WERI-Rb-1 (cell line): ENCODE results near the gene CENPP.

ENCODE experiments used
- DNase-seq: peaks from one replicate; pipeline ENCODE4 v3.0.0-alpha.2; 2020
- H3K27ac ChIP-seq: fragments of 250-450 bp; sonication (Bioruptor Pico); 2 replicates; pipeline ENCODE4 v1.5.1; 2020; ENCODE audit warnings: mild to moderate bottlenecking, moderate library complexity
- H3K27me3 ChIP-seq: fragments of 250-450 bp; sonication (Bioruptor Pico); 2 replicates; pipeline ENCODE4 v1.5.1; 2021; ENCODE audit warnings: mild to moderate bottlenecking, low read depth, moderate library complexity; ENCODE audit not compliant: insufficient read depth, severe bottlenecking
- H3K36me3 ChIP-seq: fragments of 250-450 bp; sonication (Bioruptor Pico); 2 replicates; pipeline ENCODE4 v1.5.1; 2020; ENCODE audit warnings: mild to moderate bottlenecking, moderate library complexity
- H3K4me3 ChIP-seq: 2 replicates; pipeline ENCODE4 v1.5.1; 2011; ENCODE audit warnings: low read depth, mild to moderate bottlenecking, control low read depth, low read length
- H3K9me3 ChIP-seq: fragments of 250-450 bp; sonication (Bioruptor Pico); 2 replicates; pipeline ENCODE4 v1.5.1; 2021; ENCODE audit warnings: mild to moderate bottlenecking, moderate library complexity; ENCODE audit not compliant: severe bottlenecking
- CTCF ChIP-seq: IDR thresholded peaks from 2 replicates; pipeline ENCODE4 v1.5.1; 2011; ENCODE audit warnings: low read depth, mild to moderate bottlenecking, control low read depth, inconsistent platforms, low read length

Gene CENPP

GRCh38 chr9:92632641-92633040 is 306.9 kb downstream of the CENPP start:
- H3K36me3 ChIP-seq: peaks cover 41% of the 10 kb centered on the region

GRCh38 chr9:92633614-92634278 is 308.0 kb downstream of the CENPP start:
- Histone ChIP-seq H3K4me3 (no peak overlapping the region), H3K9me3 (no peaks in the 10 kb centered on the region), H3K36me3 (peaks cover 45% of the 10 kb centered on the region), H3K27me3 (no peaks in the 10 kb centered on the region), H3K27ac (no peak overlapping the region)
- no peak for TF ChIP-seq CTCF
- no peak for DNase-seq

More at GRCh38 chr9:92632641-92633040, 306.9 kb downstream of the CENPP start:
- TF ChIP-seq CTCF: no peak
- no peaks in the 10 kb centered on the region for H3K27me3 ChIP-seq
- H3K9me3 ChIP-seq: no peaks in the 10 kb centered on the region
- no peak overlapping the region for H3K27ac ChIP-seq
- H3K4me3 ChIP-seq: no peak overlapping the region
- DNase-seq: no peak

- H3K9me3 ChIP-seq: no peaks in the 10 kb centered on the region
- peak; percentile 77 for DNase-seq
- no peak overlapping the region for H3K4me3 ChIP-seq
- TF ChIP-seq CTCF: peak; percentile 99
- peaks cover 52% of the 10 kb centered on the region for H3K36me3 ChIP-seq
- H3K27me3 ChIP-seq: no peaks in the 10 kb centered on the region
- no peak overlapping the region for H3K27ac ChIP-seq
Measured at GRCh38 chr9:92634712-92635605, 309.2 kb downstream of the CENPP start.

GRCh38 chr9:92635760-92636159 is 310.0 kb downstream of the CENPP start:
- Histone ChIP-seq H3K27ac (no peak overlapping the region), H3K4me3 (no peak overlapping the region), H3K27me3 (no peaks in the 10 kb centered on the region), H3K36me3 (peaks cover 55% of the 10 kb centered on the region), H3K9me3 (no peaks in the 10 kb centered on the region)
- no peak for TF ChIP-seq CTCF
- no peak for DNase-seq

GRCh38 chr9:92636627-92637026 is 310.9 kb downstream of the CENPP start:
- TF ChIP-seq CTCF: 0 out of 2 replicates have a peak, but pooled peaks have one; percentile 10
- Histone ChIP-seq H3K9me3 (no peaks in the 10 kb centered on the region), H3K27me3 (no peaks in the 10 kb centered on the region), H3K4me3 (no peak overlapping the region), H3K36me3 (peaks cover 51% of the 10 kb centered on the region), H3K27ac (no peak overlapping the region)
- DNase-seq: no peak
